GM23338 (cell line): ENCODE results near the gene AP2M1. TPM values are rescaled to one million over a fixed set of nuclear protein-coding genes. Genes with fewer than 3 reads are reported as not detected.

Source experiments
- ATAC-seq: fragments of 200-7000 bp; cut with Tn5 transposase; 3 replicates; pipeline ENCODE4 v1.9.1; 2020
- DNase-seq: peaks from one replicate; pipeline ENCODE4 v3.0.0-alpha.2; 2015; ENCODE audit warnings: low spot score
- H2AFZ ChIP-seq: fragments of 200-600 bp; sonication (generic); 2 replicates; pipeline ENCODE4 v1.8.0; 2016; ENCODE audit warnings: antibody characterized with exemption, mild to moderate bottlenecking, moderate library complexity
- H3F3A ChIP-seq: fragments of 200-600 bp; sonication (generic); replicated peaks from 2 replicates; pipeline ENCODE4 v1.8.0; 2017; ENCODE audit warnings: antibody characterized with exemption, mixed run types, low read depth
- H3K27ac ChIP-seq: fragments of 200-600 bp; sonication (generic); 2 replicates; pipeline ENCODE4 v1.6.1; 2016; ENCODE audit warnings: low read depth
- H3K27me3 ChIP-seq: fragments of 200-600 bp; sonication (generic); 2 replicates; pipeline ENCODE4 v1.8.0; 2016; ENCODE audit warnings: mild to moderate bottlenecking, mixed run types, moderate library complexity; ENCODE audit not compliant: insufficient read depth
- H3K36me3 ChIP-seq: fragments of 200-600 bp; sonication (generic); 2 replicates; pipeline ENCODE4 v1.8.0; 2016; ENCODE audit warnings: mild to moderate bottlenecking; ENCODE audit not compliant: insufficient read depth
- H3K4me1 ChIP-seq: fragments of 200-600 bp; sonication (generic); 2 replicates; pipeline ENCODE4 v1.8.0; 2016; ENCODE audit warnings: mild to moderate bottlenecking, moderate library complexity; ENCODE audit not compliant: insufficient read depth
- H3K4me2 ChIP-seq: fragments of 200-600 bp; sonication (generic); 2 replicates; pipeline ENCODE4 v1.7.1; 2017; ENCODE audit warnings: mixed run types
- H3K4me3 ChIP-seq: fragments of 200-600 bp; sonication (generic); 2 replicates; pipeline ENCODE4 v1.6.1; 2016; ENCODE audit warnings: mixed run types
- H3K79me2 ChIP-seq: fragments of 200-600 bp; sonication (generic); replicated peaks from 2 replicates; pipeline ENCODE4 v1.8.0; 2017; ENCODE audit warnings: mild to moderate bottlenecking; ENCODE audit not compliant: insufficient read depth
- H3K9me2 ChIP-seq: fragments of 200-600 bp; sonication (generic); 2 replicates; pipeline ENCODE4 v1.8.0; 2017; ENCODE audit not compliant: insufficient read depth
- H4K20me1 ChIP-seq: fragments of 200-600 bp; sonication (generic); replicated peaks from 2 replicates; pipeline ENCODE4 v1.8.0; 2017; ENCODE audit warnings: mild to moderate bottlenecking; ENCODE audit not compliant: insufficient read depth
- H3K27ac Mint-ChIP-seq: 2 replicates; pipeline ENCODE4 v1.8.0; 2020; ENCODE audit warnings: inconsistent platforms, mild to moderate bottlenecking, moderate library complexity, mixed read lengths
- H3K27me3 Mint-ChIP-seq: 3 replicates; pipeline ENCODE4 v1.8.0; 2022; ENCODE audit warnings: low read depth, mild to moderate bottlenecking, moderate library complexity, mixed read lengths, inconsistent platforms; ENCODE audit not compliant: insufficient read depth, poor library complexity
- H3K36me3 Mint-ChIP-seq: 3 replicates; pipeline ENCODE4 v1.8.0; 2021; ENCODE audit warnings: low read depth, mild to moderate bottlenecking, inconsistent platforms, moderate library complexity, mixed read lengths
- H3K4me1 Mint-ChIP-seq: 3 replicates; pipeline ENCODE4 v1.8.0; 2020; ENCODE audit warnings: mild to moderate bottlenecking, inconsistent platforms, mixed read lengths
- H3K4me3 Mint-ChIP-seq: 3 replicates; pipeline ENCODE4 v1.8.0; 2021; ENCODE audit warnings: moderate library complexity, mild to moderate bottlenecking, inconsistent platforms, mixed read lengths
- H3K9me3 Mint-ChIP-seq: 3 replicates; pipeline ENCODE4 v1.8.0; 2020; ENCODE audit warnings: moderate library complexity, mild to moderate bottlenecking, inconsistent platforms, mixed read lengths
- CREB1 ChIP-seq: fragments of 250-450 bp; sonication (Bioruptor Pico); IDR thresholded peaks from 2 replicates; pipeline ENCODE4 v1.5.0; 2020; ENCODE audit warnings: low read depth, mild to moderate bottlenecking, moderate library complexity
- CTCF ChIP-seq, 2 experiments: fragments of 200-600 bp in 1 of 2; sonication (generic) in 1 of 2; conservative IDR thresholded peaks; 2 replicates each; pipeline versions ENCODE4 v1.5.1 to v1.6.1; 2016 to 2017; ENCODE audit warnings: antibody characterized with exemption in 2 of 2, low read depth in 2 of 2, mild to moderate bottlenecking in 2 of 2, moderate library complexity in 1 of 2
- ETS1 ChIP-seq: IDR thresholded peaks from 2 replicates; pipeline ENCODE4 v1.6.1; 2016; ENCODE audit warnings: antibody characterized with exemption
- EZH2 ChIP-seq: fragments of 200-600 bp; sonication (generic); IDR thresholded peaks from one replicate; pipeline ENCODE4 v1.8.0; 2017; ENCODE audit warnings: antibody characterized with exemption, mild to moderate bottlenecking, low read depth; ENCODE audit not compliant: unreplicated experiment
- EZH2phosphoT487 ChIP-seq: fragments of 200-600 bp; sonication (generic); IDR thresholded peaks from one replicate; pipeline ENCODE4 v1.8.1; 2018; ENCODE audit warnings: antibody characterized with exemption; ENCODE audit not compliant: unreplicated experiment
- JUNB ChIP-seq: IDR thresholded peaks from one replicate; pipeline ENCODE4 v1.6.1; 2016; ENCODE audit warnings: antibody characterized with exemption; ENCODE audit not compliant: unreplicated experiment
- NANOG ChIP-seq: IDR thresholded peaks from 2 replicates; pipeline ENCODE4 v1.6.1; 2016; ENCODE audit warnings: antibody characterized with exemption, borderline replicate concordance
- POLR2AphosphoS5 ChIP-seq: IDR thresholded peaks from 2 replicates; pipeline ENCODE4 v1.6.1; 2016; ENCODE audit warnings: antibody characterized with exemption, low read depth
- REST ChIP-seq: IDR thresholded peaks from one replicate; pipeline ENCODE4 v1.6.1; 2018; ENCODE audit warnings: antibody characterized with exemption; ENCODE audit not compliant: unreplicated experiment
- STAT1 ChIP-seq: IDR thresholded peaks from one replicate; pipeline ENCODE4 v1.6.1; 2016; ENCODE audit warnings: antibody characterized with exemption; ENCODE audit not compliant: unreplicated experiment
- ZNF114 ChIP-seq: fragments of 250-450 bp; sonication (Bioruptor Pico); IDR thresholded peaks from 2 replicates; pipeline ENCODE4 v1.5.0; 2020; ENCODE audit warnings: mild to moderate bottlenecking, moderate library complexity
- ZNF331 ChIP-seq: fragments of 250-450 bp; sonication (Bioruptor Pico); IDR thresholded peaks from 2 replicates; pipeline ENCODE4 v1.5.0; 2020; ENCODE audit warnings: low read depth, mild to moderate bottlenecking, moderate library complexity
- ZNF462 ChIP-seq: fragments of 250-450 bp; sonication (Bioruptor Pico); IDR thresholded peaks from 2 replicates; pipeline ENCODE4 v1.5.0; 2020; ENCODE audit warnings: mild to moderate bottlenecking, moderate library complexity
- polyA plus RNA-seq: library from polyadenylated mRNA; unstranded; fragments of >200 nt; fragmentation: Nextera tagmentation; extraction: Ambion mirVana; gene quantifications from 2 replicates; pipeline ENCODE4 v1.2.1, GENCODE V29; 2016
- total RNA-seq: library from RNA; depleted of rRNA; stranded (reverse); fragments of >200 nt; shearing (Covaris generic); gene quantifications from 2 replicates; pipeline ENCODE4 v1.2.3, GENCODE V29; 2014

The AP2M1 gene
- total and polyA plus RNA-seq, 2 experiments from 2014 or later: 215 to 305 TPM

- ATAC-seq (peak; percentile 83), DNase-seq (peak; percentile 94)
- peaks cover 4% of the 10 kb centered on the region for H4K20me1 ChIP-seq
- H3K4me3 ChIP-seq: peak within 1 kb of the TSS; percentile 89
- TF ChIP-seq CREB1 (no peak; the same call in 1 of the 2 replicates), ETS1 (peak; percentile 91), CTCF (conservative IDR thresholded peaks at IDR 0.05; ENCODE audit: low read depth in 2 of 2) (peak; percentile 34), STAT1 (no peak), NANOG (peak; percentile 41; the same call in 1 of the 2 replicates), EZH2 (no peak), ZNF114 (no peak), ZNF331 (CRISPR knock-in tag) (no peak), ZNF462 (CRISPR knock-in tag) (no peak), JUNB (no peak), REST (peak; percentile 5), POLR2AphosphoS5 (peak; percentile 84), EZH2phosphoT487 (no peak)
- H3K27me3 ChIP-seq: no peaks in the 10 kb centered on the region
- H2AFZ ChIP-seq: peak within 1 kb of the TSS; percentile 23
- Mint-ChIP-seq H3K36me3 (peaks cover 15% of the 10 kb centered on the region), H3K4me1 (peaks cover 16% of the 10 kb centered on the region), H3K27ac (peak within 1 kb of the TSS; percentile 90), H3K9me3 (no peaks in the 10 kb centered on the region), H3K4me3 (peak within 1 kb of the TSS; percentile 95), H3K27me3 (peaks cover 15% of the 10 kb centered on the region)
- peak within 1 kb of the TSS; percentile 100 for H3K4me2 ChIP-seq
- H3K9me2 ChIP-seq: no peaks in the 10 kb centered on the region
- peaks cover 7% of the 10 kb centered on the region; the same call in 1 of the 2 replicates for H3F3A ChIP-seq
- H3K36me3 ChIP-seq: 0 out of 2 replicates have a peak, but pooled peaks cover 5% of the 10 kb centered on the region
- H3K4me1 ChIP-seq: peaks cover 7% of the 10 kb centered on the region; the same call in 1 of the 2 replicates
- peaks cover 42% of the 10 kb centered on the region for H3K79me2 ChIP-seq
- H3K27ac ChIP-seq: peak within 1 kb of the TSS; percentile 53; the same call in 1 of the 2 replicates
Measured at GRCh38 chr3:184135149-184135910, 39.3 kb upstream of the AP2M1 start, which contains the start of gene EIF2B5. Gene EIF2B5, plus strand, starts transcription at chr3:184135358. Its CDS starts 28 bp downstream, at chr3:184135386.
